Activated CD8-positive, alpha-beta memory T cell treated with anti-CD3 and anti-CD28 coated beads, Interleukin-2, amount 50 U/mL, for 1 hour (primary cell): ENCODE data around the gene RALBP1.

Source experiments
- DNase-seq: peaks from one replicate; pipeline ENCODE4 v3.0.0-alpha.2; 2020; ENCODE audit errors: extremely low read depth

Gene RALBP1

DNA sequence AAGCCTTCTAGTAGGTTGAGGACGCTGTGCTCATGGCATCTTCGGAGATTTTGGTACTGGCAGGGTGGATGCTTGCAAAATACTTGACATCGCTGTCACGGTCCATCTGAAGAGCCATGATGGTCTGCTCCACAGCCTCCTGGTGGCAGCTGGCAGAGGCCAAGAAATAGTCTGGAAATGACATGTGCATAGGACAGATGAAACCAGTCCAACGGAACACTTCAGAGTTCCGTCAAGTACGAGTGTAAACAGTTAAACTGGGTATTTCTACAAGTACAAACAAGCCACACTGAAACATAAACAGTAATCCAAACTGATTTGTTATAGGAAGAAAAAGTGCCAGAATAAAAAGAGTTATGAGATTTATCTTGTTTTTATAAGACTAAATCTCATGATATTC is 72.5 kb downstream of the RALBP1 start:
- no peak for DNase-seq

- no peak for DNase-seq
These were observed 74.1 kb downstream of the RALBP1 start for GRCh38 chr18:9549405-9549804.

DNA sequence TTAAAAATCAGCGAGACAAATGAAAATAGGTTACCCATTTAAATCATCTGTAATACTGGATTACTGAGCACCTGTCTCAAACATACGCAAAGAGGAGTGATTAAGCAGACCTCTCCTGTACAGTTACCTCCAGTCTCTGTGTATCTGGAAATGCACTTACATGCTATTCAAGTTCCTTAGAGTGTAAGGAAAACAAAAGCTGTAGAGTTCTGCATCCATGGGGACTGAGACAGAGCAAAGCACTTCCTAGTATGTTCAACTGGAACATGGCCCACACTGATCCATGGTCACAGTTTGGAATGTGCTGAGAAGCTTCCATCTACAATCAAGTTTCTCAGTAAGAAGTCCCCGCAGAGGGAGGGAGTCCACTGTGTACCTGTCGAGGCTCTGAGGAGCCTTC is 75.1 kb downstream of the RALBP1 start:
- DNase-seq: no peak

DNA sequence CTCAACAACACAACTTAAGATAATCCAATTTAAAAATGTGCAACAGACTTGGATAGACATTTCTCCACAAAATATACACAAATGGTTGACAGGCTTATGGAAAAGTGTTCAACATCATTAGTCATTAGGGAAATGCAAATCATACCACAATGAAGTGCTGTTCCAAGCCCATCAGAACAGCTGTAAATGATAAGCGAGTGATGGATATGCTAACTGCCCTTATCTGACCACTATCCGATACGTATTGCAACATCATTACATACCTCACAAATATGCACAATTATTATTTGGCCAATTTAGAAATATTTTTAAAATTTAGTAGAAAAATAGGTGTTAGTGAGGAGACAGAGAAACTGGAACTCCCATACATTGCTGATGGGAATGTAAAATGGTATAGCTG is 76.9 kb downstream of the RALBP1 start:
- no peak for DNase-seq

GRCh38 chr18:9552616-9553015 is 77.3 kb downstream of the RALBP1 start:
- no peak for DNase-seq

- no peak for DNase-seq
These were observed 82.1 kb downstream of the RALBP1 start for GRCh38 chr18:9557250-9557943.

GRCh38 chr18:9558387-9559064 is 83.2 kb downstream of the RALBP1 start:
- DNase-seq: no peak

DNA sequence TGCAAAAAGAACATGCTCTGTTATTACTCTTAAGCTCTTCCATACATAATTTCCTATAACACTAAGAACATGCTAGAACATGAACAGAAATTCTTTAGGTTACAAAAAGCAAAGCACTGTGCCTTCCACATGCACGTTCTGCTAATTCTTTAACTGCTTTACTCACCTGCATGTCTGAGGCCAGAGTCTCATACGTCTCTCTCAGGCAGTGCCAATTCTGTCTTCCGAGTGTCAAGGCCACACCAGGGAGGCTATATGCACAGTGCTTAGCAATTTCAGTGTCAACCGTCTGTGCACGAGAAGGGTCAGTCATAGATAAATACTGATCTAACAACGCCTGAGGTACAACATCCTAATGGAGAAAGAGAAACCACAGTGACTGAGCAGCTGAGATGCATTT is 83.9 kb downstream of the RALBP1 start:
- no peak for DNase-seq

- DNase-seq: no peak
These were observed 86.4 kb downstream of the RALBP1 start for GRCh38 chr18:9561759-9562158.

DNA sequence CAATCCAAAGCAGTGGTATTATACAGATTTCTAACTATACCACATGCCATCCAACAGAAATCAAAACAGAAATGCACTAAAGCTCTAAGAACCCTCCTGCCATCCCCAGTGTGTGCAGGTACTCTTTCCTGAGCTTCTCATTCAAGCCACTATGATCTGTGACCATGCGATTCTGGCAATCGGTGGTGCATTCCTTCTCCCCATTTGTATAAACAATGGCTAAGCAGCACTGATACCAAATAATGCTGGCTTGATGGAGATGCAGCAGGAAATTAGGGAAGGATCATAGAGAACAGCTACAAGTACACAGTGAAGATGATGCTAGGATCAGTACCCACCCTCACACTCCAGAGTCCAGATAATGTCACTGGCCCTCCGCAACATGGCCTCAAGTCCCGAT is 87.3 kb downstream of the RALBP1 start:
- no peak for DNase-seq

DNA sequence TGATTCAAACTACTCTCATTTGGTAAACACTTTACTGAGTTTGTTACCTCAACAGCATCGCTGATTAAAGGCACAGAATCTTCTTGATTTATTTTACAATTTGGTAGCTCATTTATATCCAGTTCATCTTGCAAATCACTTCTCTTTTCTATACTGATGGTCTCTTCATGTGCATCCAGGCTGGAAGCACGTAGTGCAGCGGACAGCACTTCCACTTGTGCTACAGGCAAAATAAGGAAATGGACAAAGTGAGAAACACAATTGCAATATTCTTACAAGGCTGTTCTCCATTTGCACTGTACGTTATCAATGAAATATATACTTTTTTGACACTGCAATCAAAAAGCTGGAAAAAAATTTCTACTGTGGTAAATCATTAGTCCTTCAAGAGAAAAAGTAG is 88.0 kb downstream of the RALBP1 start:
- DNase-seq: no peak

DNA sequence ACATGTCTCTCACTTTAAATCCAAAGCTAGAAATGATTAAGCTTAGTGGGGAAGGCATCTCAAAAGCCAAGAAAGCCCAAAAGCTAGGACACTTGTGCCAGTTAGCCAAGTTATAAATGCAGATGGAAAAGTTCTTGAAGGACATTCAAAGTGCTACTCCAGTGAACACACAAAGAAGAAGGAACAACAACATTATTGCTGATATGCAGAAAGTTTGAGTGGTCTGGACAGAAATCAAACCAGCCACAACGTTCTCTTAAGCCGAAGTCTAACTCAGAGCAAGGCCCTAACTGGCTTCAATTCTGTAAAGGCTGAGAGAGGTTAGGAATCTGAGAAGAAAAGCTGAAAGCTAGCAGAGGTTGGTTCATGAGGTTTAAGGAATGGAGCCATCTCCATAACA is 90.1 kb downstream of the RALBP1 start:
- DNase-seq: no peak

GRCh38 chr18:9568186-9568585 is 92.9 kb downstream of the RALBP1 start:
- DNase-seq: no peak

- DNase-seq: no peak
These were observed 93.9 kb downstream of the RALBP1 start for GRCh38 chr18:9569178-9569577.

- DNase-seq: no peak
These were observed 94.9 kb downstream of the RALBP1 start for GRCh38 chr18:9570255-9570654.

- DNase-seq: no peak
These were observed 96.2 kb downstream of the RALBP1 start for GRCh38 chr18:9571546-9571945.

GRCh38 chr18:9574473-9575115 is 99.3 kb downstream of the RALBP1 start:
- no peak for DNase-seq

GRCh38 chr18:9575558-9575957 is 100.2 kb downstream of the RALBP1 start:
- no peak for DNase-seq

DNA sequence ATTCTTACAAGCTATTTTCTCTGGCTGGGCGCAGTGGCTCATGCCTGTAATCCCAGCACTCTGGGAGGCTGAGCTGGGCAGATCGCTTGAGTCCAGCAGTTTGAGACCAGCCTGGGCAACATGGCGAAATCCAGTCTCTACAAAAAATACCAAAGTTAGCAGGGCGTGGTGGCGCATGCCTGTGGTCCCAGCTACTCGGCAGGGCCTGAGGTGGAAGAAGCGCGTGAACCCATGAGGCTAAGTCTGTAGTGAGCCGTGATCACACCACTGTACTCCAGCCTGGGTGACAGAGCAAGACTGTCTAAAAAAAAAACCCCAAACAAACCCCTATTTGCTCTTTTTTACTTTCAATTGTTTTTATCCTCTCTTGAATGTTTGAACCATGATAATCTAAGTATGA is 102.0 kb downstream of the RALBP1 start:
- DNase-seq: no peak

DNA sequence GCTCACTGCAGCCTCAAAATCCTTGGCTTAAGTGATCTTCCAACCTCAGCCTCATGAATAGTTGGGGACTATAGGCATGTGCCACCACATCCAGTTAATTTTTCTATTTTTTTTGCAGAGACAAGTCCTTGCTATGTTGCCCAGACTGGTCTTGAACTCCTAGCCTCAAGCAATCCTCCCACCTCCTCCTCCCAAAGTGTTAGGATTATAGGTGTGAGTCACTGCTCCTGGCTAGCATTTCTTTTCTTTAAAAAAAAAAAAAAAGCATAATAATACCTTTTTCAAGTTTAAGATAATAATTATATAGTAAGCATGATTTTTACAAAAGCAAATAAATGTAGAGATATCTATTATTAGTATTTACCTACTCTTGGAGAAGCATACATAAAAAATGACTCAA is 103.0 kb downstream of the RALBP1 start:
- no peak for DNase-seq

DNA sequence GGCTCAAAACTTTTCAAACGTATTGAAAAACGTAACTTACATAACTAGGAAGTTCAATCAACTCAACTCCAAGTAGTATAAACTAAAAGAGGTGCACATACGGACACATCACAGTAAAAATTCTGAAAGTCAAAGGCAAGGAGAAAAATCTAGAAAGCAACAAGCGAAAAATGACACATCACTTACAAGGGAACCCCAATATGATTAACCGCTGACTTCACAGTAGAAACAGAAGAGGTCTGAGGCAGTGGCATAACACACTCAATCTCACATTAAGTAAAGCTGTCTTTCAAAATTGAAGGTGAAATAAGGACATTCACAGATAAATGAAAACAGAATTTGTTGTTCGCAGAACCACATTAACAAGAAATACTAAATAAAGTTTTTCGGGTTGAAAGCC is 106.4 kb downstream of the RALBP1 start:
- no peak for DNase-seq

DNA sequence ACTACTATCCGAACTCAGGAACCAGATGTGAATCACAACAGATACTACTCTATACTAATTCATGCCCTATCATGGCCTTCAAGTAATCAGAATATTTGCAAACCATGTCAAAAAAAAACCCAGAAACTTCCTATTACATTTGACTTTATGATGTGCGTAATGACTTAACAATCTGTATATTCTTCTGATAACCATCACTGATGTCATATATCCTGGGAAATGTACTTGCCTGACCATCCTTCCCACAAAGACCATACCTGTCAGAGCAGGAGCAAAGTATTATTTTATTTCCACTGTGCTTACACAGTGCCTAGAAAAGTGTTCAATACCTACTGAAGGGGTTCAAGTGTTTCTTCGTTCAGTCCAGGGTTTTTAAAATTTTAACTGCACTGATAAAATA is 111.5 kb downstream of the RALBP1 start:
- DNase-seq: no peak
